ENCODE measurements around the gene ACTN1. TPM values are rescaled to one million over a fixed set of nuclear protein-coding genes. Genes with fewer than 3 reads are reported as not detected.

ACTN1 gene
- total and polyA plus RNA-seq, 2 of the 8 experiments (the other 6 are each of a cell fraction or from before 2014, with no cell fraction given): 236 to 262 TPM

- no peak overlapping the region for H3K23ac ChIP-seq (ENCODE audit: insufficient read length)
- H4K8ac ChIP-seq (ENCODE audit: extremely low read depth, insufficient read depth, low read length): no peak overlapping the region
- H3K4ac ChIP-seq (replicated peaks; ENCODE audit: insufficient read length, low read depth, low read length): no peak overlapping the region
- H3K27ac ChIP-seq (ENCODE audit: low read depth, low read length): no peak overlapping the region
- FAIRE-seq (no peak), DNase-seq (ENCODE audit: low read depth in 1 of 2, low spot score in 2 of 2) (no peak)
- TF ChIP-seq CTCF (IDR thresholded peaks at IDR 0.05; ENCODE audit: control extremely low read depth in 1 of 3, insufficient read depth in 1 of 3, low read depth in 1 of 3, low read length in 3 of 3) (no peak), KDM1A (IDR thresholded peaks at IDR 0.05; ENCODE audit: borderline replicate concordance, low read length) (no peak), JUN (IDR thresholded peaks at IDR 0.05; ENCODE audit: low read depth, low read length) (no peak), RFX5 (IDR thresholded peaks at IDR 0.05; ENCODE audit: borderline replicate concordance, low read depth, low read length) (no peak), SRF (IDR thresholded peaks at IDR 0.05; ENCODE audit: low read depth, low read length) (no peak)
- TF ChIP-seq, protein P1, sequence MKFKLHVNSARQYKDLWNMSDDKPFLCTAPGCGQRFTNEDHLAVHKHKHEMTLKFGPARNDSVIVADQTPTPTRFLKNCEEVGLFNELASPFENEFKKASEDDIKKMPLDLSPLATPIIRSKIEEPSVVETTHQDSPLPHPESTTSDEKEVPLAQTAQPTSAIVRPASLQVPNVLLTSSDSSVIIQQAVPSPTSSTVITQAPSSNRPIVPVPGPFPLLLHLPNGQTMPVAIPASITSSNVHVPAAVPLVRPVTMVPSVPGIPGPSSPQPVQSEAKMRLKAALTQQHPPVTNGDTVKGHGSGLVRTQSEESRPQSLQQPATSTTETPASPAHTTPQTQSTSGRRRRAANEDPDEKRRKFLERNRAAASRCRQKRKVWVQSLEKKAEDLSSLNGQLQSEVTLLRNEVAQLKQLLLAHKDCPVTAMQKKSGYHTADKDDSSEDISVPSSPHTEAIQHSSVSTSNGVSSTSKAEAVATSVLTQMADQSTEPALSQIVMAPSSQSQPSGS (IDR thresholded peaks at IDR 0.05; ENCODE audit: low read length): no peak
- ChIA-PET CTCF (ENCODE audit: partially characterized antibody) (interaction anchor here (0.5 to 2.6 kb wide), 10 partner anchors 15 to 214 kb away, joined by 3 to 7 read pairs (median 3); no protein-coding TSS in a partner anchor), POLR2A (ENCODE audit: partially characterized antibody) (interaction anchor here (1.5 kb wide), 1 partner anchor 10 kb away, joined by 6 read pairs; no protein-coding TSS in a partner anchor)
- H2AK5ac ChIP-seq (ENCODE audit: low read depth, low read length): no peak overlapping the region
- peaks cover 0 to 7% of the 10 kb centered on the region in 2 experiments for H4K20me1 ChIP-seq (replicated peaks in 1 of 2; ENCODE audit: control insufficient read depth in 1 of 2, insufficient read depth in 2 of 2, low read length in 2 of 2)
- H2BK20ac ChIP-seq (ENCODE audit: low read length): no peak overlapping the region
- no peak overlapping the region for H3K9ac ChIP-seq (replicated peaks in 1 of 4; ENCODE audit: extremely low read depth in 1 of 4, low read depth in 3 of 4, low read length in 3 of 4)
- no peak overlapping the region for H2BK120ac ChIP-seq (replicated peaks; ENCODE audit: low read depth, low read length)
- peaks cover 30 to 77% (median 64%) of the 10 kb centered on the region in 4 experiments for H3K36me3 ChIP-seq (ENCODE audit: control insufficient read depth in 2 of 4, insufficient read depth in 4 of 4, low read length in 3 of 4)
- H3K4me3 ChIP-seq (ENCODE audit: extremely low read depth in 1 of 4, insufficient read depth in 2 of 4, low read depth in 3 of 4, low read length in 4 of 4): no peak overlapping the region
- 91% methylated on average over 6 of the region's 6 CpGs; no CpG with 5 or more reads in 1 of the 2 experiments for WGBS, 2 experiments (ENCODE audit: extremely low coverage in 1 of 2, insufficient coverage in 1 of 2, insufficient read length in 1 of 2, insufficient replicate concordance in 2 of 2, low coverage in 1 of 2, low lambda C conversion rate in 2 of 2, missing lambda C conversion rate in 1 of 2)
- H3K23me2 ChIP-seq (ENCODE audit: low read depth, low read length): no peaks in the 10 kb centered on the region
- H3K18ac ChIP-seq (ENCODE audit: extremely low read depth, low read length): no peak overlapping the region
- H4K5ac ChIP-seq (ENCODE audit: insufficient read length, low read depth, low read length): no peak overlapping the region
- H3K56ac ChIP-seq (replicated peaks; ENCODE audit: insufficient read length, low read depth, low read length): no peak overlapping the region
- H3K27me3 ChIP-seq (replicated peaks in 1 of 4; ENCODE audit: control insufficient read depth in 3 of 4, extremely low read depth in 1 of 4, insufficient read depth in 3 of 4, low read length in 3 of 4): no peaks in the 10 kb centered on the region
- H3K4me1 ChIP-seq (replicated peaks in 1 of 4; ENCODE audit: control insufficient read depth in 3 of 4, insufficient read depth in 4 of 4, low read length in 3 of 4): no peaks in the 10 kb centered on the region
- H2AFZ ChIP-seq (ENCODE audit: low read length): no peak overlapping the region
- no peak overlapping the region for H2BK12ac ChIP-seq (ENCODE audit: low read depth, low read length)
- peaks cover 4% of the 10 kb centered on the region; the same call in 1 of the 2 replicates for H3K79me1 ChIP-seq (ENCODE audit: low read depth, low read length)
- H3K4me2 ChIP-seq (ENCODE audit: insufficient read depth in 1 of 2, low read depth in 2 of 2, low read length in 2 of 2): no peak overlapping the region
- no peaks in the 10 kb centered on the region for H3K9me3 ChIP-seq (ENCODE audit: insufficient read depth in 2 of 2, low read depth in 1 of 2, low read length in 1 of 2)
- H2BK5ac ChIP-seq (ENCODE audit: low read depth, low read length): no peak overlapping the region
- no peak overlapping the region for H3K14ac ChIP-seq (ENCODE audit: insufficient read length)
- no peak overlapping the region for H4K91ac ChIP-seq (replicated peaks; ENCODE audit: insufficient read length, low read length)
- no peak overlapping the region for H2BK15ac ChIP-seq (ENCODE audit: low read length)
- no peaks in the 10 kb centered on the region for H3K79me2 ChIP-seq (ENCODE audit: control insufficient read depth in 1 of 2, insufficient read depth in 2 of 2, low read length in 2 of 2)
These were observed 86.1 kb downstream of the ACTN1 start for GRCh38 chr14:68892961-68893360.

All from H1 (cell line).